Measurements from ENCODE around the gene ADPRH.

DNA sequence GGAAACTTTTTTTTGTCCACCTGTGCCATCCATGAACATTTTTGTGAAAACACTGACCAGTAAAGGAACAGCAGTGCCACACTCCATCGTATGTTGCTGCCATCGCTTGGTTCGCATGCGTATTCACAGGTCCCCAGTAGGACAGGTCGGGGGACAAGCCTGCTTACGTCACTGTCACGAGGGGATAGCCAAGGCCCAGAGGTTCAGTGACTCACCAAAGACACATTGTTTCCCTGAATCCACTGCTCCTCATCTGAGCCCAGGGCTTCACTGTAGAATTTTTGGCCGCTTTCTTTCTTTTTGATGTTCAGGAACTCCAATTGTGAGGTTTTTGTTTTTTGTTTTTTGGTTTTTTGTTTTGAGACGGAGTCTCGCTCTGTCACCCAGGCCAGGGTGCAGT is 5.9 kb downstream of the ADPRH start:
- TF ChIP-seq NFRKB (IDR thresholded peaks at IDR 0.05) = no peak
- TF ChIP-seq BHLHE40 (IDR thresholded peaks at IDR 0.05; ENCODE audit: borderline replicate concordance) = no peak
- no peak for TF ChIP-seq FOXK2 (IDR thresholded peaks at IDR 0.05)
- no peak for TF ChIP-seq SUZ12 (IDR thresholded peaks at IDR 0.05)
- no peak for TF ChIP-seq ZNF384 (IDR thresholded peaks at IDR 0.05)
- no peak for TF ChIP-seq TARDBP (IDR thresholded peaks at IDR 0.05)
- no peak for TF ChIP-seq FOXA1 (IDR thresholded peaks at IDR 0.05)

All from HEK293T (cell line).